Effector memory CD4-positive, alpha-beta T cell (primary cell): ENCODE results near the gene RGS19.

Experiments used
- DNase-seq, 3 donors: peaks; one replicate each; pipeline ENCODE4 v3.0.0-alpha.2; 2020
- H3K27ac ChIP-seq: 2 replicates; pipeline ENCODE4 v1.7.0; 2013; ENCODE audit warnings: mild to moderate bottlenecking, low read length, moderate library complexity; ENCODE audit not compliant: insufficient read depth, poor library complexity, severe bottlenecking
- H3K27me3 ChIP-seq: replicated peaks from 2 replicates; pipeline ENCODE4 v1.7.0; 2013; ENCODE audit warnings: mild to moderate bottlenecking, low read length; ENCODE audit not compliant: insufficient read depth, control insufficient read depth, poor library complexity, severe bottlenecking
- H3K36me3 ChIP-seq: 2 replicates; pipeline ENCODE4 v1.7.0; 2013; ENCODE audit warnings: mild to moderate bottlenecking, low read length, moderate library complexity; ENCODE audit not compliant: control insufficient read depth, insufficient read depth
- H3K4me1 ChIP-seq: 2 replicates; pipeline ENCODE4 v1.7.0; 2013; ENCODE audit warnings: low read length, mild to moderate bottlenecking; ENCODE audit not compliant: control insufficient read depth, insufficient read depth, poor library complexity, severe bottlenecking
- H3K4me3 ChIP-seq: 2 replicates; pipeline ENCODE4 v1.7.0; 2013; ENCODE audit warnings: low read length, low read depth, mild to moderate bottlenecking; ENCODE audit not compliant: insufficient read depth, poor library complexity, severe bottlenecking
- H3K9me3 ChIP-seq: 2 replicates; pipeline ENCODE4 v1.7.0; 2013; ENCODE audit warnings: mild to moderate bottlenecking, low read length, moderate library complexity; ENCODE audit not compliant: control insufficient read depth

The RGS19 gene

GRCh38 chr20:64049878-64050260 is 29.4 kb downstream of the RGS19 start:
- no peak for DNase-seq
- H3K27ac ChIP-seq: no peak overlapping the region
- H3K4me3 ChIP-seq: no peak overlapping the region
- H3K27me3 ChIP-seq: peaks cover 44% of the 10 kb centered on the region
- no peaks in the 10 kb centered on the region for H3K9me3 ChIP-seq
- no peaks in the 10 kb centered on the region for H3K36me3 ChIP-seq
- peaks cover 16% of the 10 kb centered on the region for H3K4me1 ChIP-seq

GRCh38 chr20:64049060-64049877 is 30.0 kb downstream of the RGS19 start, which contains the start of gene SOX18:
Gene SOX18, minus strand, starts transcription at chr20:64049639. Its CDS starts 123 bp downstream, at chr20:64049516.
- Histone ChIP-seq H3K9me3 (no peaks in the 10 kb centered on the region), H3K4me3 (no peak within 1 kb of the TSS), H3K36me3 (no peaks in the 10 kb centered on the region), H3K27ac (no peak within 1 kb of the TSS), H3K4me1 (peaks cover 16% of the 10 kb centered on the region), H3K27me3 (peaks cover 41% of the 10 kb centered on the region)
- no peak for DNase-seq

- no peaks in the 10 kb centered on the region for H3K9me3 ChIP-seq
- no peak for DNase-seq
- no peaks in the 10 kb centered on the region for H3K36me3 ChIP-seq
- H3K27me3 ChIP-seq: peaks cover 40% of the 10 kb centered on the region
- no peak overlapping the region for H3K4me3 ChIP-seq
- H3K27ac ChIP-seq: no peak overlapping the region
- peaks cover 16% of the 10 kb centered on the region for H3K4me1 ChIP-seq
Measured at GRCh38 chr20:64048402-64049044, 30.8 kb downstream of the RGS19 start.

- peaks cover 16% of the 10 kb centered on the region for H3K4me1 ChIP-seq
- no peaks in the 10 kb centered on the region for H3K36me3 ChIP-seq
- H3K27ac ChIP-seq: no peak overlapping the region
- H3K9me3 ChIP-seq: no peaks in the 10 kb centered on the region
- peaks cover 40% of the 10 kb centered on the region for H3K27me3 ChIP-seq
- DNase-seq: no peak
- no peak overlapping the region for H3K4me3 ChIP-seq
Measured at GRCh38 chr20:64047968-64048401, 31.3 kb downstream of the RGS19 start.

DNA sequence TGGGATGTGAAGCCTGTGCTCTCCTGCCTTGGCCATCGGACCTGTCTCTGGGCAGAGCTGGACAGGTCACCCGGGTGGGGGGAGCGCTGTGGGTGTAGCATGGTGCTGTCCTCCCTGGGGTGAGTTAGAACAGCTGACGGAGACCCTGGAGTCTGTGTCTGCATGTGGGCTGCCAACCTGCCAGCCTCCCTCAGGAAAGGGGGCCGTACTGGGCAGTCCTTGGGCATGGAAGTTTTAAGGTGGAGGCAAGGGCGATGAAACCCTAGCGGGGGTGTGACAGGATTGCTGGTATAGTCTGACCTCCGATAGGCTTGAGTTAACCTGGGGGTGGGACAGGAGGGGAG is 32.3 kb downstream of the RGS19 start:
- no peak overlapping the region for H3K4me3 ChIP-seq
- no peak overlapping the region for H3K27ac ChIP-seq
- no peak for DNase-seq
- H3K4me1 ChIP-seq: peaks cover 20% of the 10 kb centered on the region
- H3K36me3 ChIP-seq: no peaks in the 10 kb centered on the region
- no peaks in the 10 kb centered on the region for H3K9me3 ChIP-seq
- H3K27me3 ChIP-seq: peaks cover 34% of the 10 kb centered on the region

DNA sequence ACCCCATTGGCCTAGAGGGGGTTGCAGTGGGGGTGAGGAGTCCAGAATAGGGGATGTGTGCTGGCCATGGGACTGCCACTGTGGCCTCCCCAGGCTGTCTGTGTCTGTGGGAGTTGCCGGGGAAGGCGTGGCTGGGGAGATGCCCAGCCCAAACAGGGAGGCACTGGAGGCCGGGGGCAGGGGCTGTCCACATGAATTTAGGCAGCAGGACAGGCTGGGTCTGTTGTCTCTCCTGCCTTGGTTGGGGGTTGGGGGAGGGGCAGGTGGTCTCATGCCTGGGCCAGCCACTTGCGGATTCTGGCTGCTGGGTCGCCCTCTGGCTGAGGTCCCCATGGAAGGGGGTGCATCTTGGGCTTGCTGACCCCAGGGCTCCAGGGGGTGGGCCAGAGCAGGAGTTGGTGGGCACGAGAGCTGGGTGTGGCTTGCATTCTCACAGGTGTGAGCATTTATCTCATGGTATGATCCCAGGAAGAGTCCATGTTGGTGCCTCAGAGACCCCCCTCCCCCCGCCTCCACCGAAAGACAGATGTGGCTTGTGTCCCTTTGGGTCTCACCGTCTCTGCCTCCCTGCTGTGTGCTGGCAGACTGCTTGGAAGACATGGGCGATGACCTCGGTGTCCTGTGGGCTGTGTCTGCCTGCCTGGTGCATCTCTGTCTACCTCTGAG is 33.8 kb downstream of the RGS19 start:
- DNase-seq: no peak
- Histone ChIP-seq H3K36me3 (no peaks in the 10 kb centered on the region), H3K9me3 (no peaks in the 10 kb centered on the region), H3K27ac (no peak overlapping the region), H3K27me3 (peaks cover 20% of the 10 kb centered on the region), H3K4me3 (no peak overlapping the region), H3K4me1 (peaks cover 35% of the 10 kb centered on the region)

DNA sequence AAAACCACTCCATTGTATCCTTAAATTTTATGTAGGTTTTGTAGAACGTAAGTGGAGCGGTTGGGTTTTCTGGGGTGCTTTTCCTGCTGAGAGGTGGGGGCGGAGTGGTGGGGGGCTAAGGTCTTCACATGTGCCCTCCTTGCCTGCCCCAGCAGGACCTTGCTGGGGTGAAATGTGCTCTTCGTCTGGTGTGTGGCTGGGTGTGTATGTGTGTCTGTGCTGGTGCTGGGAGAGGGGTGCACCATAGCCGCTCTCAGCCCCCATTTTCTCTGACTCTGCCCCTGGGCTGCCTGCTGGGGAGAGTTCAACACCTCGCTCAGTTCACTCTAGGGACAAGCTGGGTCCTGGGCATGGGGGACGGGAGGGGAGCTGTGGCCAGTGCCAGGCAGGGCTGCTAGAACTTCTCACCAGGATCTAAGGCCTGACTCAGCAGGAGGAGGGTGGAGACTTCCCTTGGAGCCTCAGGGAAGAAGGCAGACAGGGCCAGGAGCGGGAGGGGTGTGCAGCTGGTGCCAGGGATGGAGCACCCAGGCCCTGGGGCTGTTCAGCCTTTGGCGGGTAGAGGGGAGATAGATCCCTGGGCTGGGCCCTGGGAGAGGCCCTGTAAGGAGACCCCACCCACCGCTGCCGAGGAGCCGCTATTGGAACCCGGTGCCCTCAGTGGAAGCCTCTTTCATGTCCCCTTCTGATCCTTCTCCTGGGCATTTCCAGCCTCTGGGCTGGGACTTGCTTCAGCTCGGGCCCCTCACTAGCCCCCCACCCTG is 34.7 kb downstream of the RGS19 start:
- H3K4me1 ChIP-seq: peaks cover 37% of the 10 kb centered on the region
- no peaks in the 10 kb centered on the region for H3K36me3 ChIP-seq
- no peak overlapping the region for H3K4me3 ChIP-seq
- no peak overlapping the region for H3K27ac ChIP-seq
- no peak for DNase-seq
- H3K9me3 ChIP-seq: no peaks in the 10 kb centered on the region
- peaks cover 12% of the 10 kb centered on the region for H3K27me3 ChIP-seq

- no peak overlapping the region for H3K4me3 ChIP-seq
- DNase-seq: no peak
- peaks cover 44% of the 10 kb centered on the region for H3K4me1 ChIP-seq
- no peak overlapping the region for H3K27ac ChIP-seq
- no peaks in the 10 kb centered on the region for H3K36me3 ChIP-seq
- H3K9me3 ChIP-seq: no peaks in the 10 kb centered on the region
- peaks cover 12% of the 10 kb centered on the region for H3K27me3 ChIP-seq
Measured at GRCh38 chr20:64043768-64044167, 35.5 kb downstream of the RGS19 start.

- no peak for DNase-seq
- Histone ChIP-seq H3K4me3 (peak overlapping the region; percentile 69), H3K4me1 (peaks cover 47% of the 10 kb centered on the region), H3K36me3 (no peaks in the 10 kb centered on the region), H3K9me3 (no peaks in the 10 kb centered on the region), H3K27ac (peak overlapping the region; percentile 55), H3K27me3 (peaks cover 4% of the 10 kb centered on the region)
Measured at GRCh38 chr20:64042054-64042781, 37.1 kb downstream of the RGS19 start.
